HEK293T (cell line): Measurements from ENCODE around the gene DCBLD2.
"Not testable (repeated sequence)": the region's sequence is repeated elsewhere in the genome, so short reads cannot be mapped to it uniquely, and the experiment has no call there.

ENCODE experiments used
- ARNT ChIP-seq: fragments of 450-650 bp; IDR thresholded peaks from 2 replicates; pipeline ENCODE4 v1.6.1; 2017; ENCODE audit warnings: mild to moderate bottlenecking
- BHLHE40 ChIP-seq: fragments of 450-650 bp; IDR thresholded peaks from 2 replicates; pipeline ENCODE4 v1.6.1; 2016; ENCODE audit warnings: mild to moderate bottlenecking, moderate library complexity, borderline replicate concordance
- FOXM1 ChIP-seq: fragments of 450-650 bp; IDR thresholded peaks from 2 replicates; pipeline ENCODE4 v1.6.1; 2017; ENCODE audit warnings: mild to moderate bottlenecking, borderline replicate concordance
- SUZ12 ChIP-seq: fragments of 450-650 bp; IDR thresholded peaks from 2 replicates; pipeline ENCODE4 v1.6.1; 2016; ENCODE audit warnings: mild to moderate bottlenecking

- TF ChIP-seq ARNT, SUZ12, BHLHE40, FOXM1: not testable (repeated sequence)
Observed at GRCh38 chr3:98857971-98858370, 43.5 kb downstream of the DCBLD2 start.
